HL-60 (cell line): ENCODE data around the gene NAA25.

Source experiments
- DNase-seq, 2 experiments: peaks; one replicate each; pipeline ENCODE4 v3.0.0-alpha.2; 2010 to 2020; ENCODE audit warnings: low read depth in 1 of 2, low spot score in 1 of 2
- H3K27ac ChIP-seq: fragments of 250-450 bp; sonication (Bioruptor Pico); replicated peaks from 2 replicates; pipeline ENCODE4 v1.5.1; 2020; ENCODE audit warnings: mild to moderate bottlenecking, moderate library complexity
- H3K27me3 ChIP-seq: fragments of 250-450 bp; sonication (Bioruptor Pico); 2 replicates; pipeline ENCODE4 v1.5.1; 2021; ENCODE audit warnings: mild to moderate bottlenecking, moderate library complexity; ENCODE audit not compliant: insufficient read depth, poor library complexity, severe bottlenecking
- H3K4me3 ChIP-seq: replicated peaks from 2 replicates; pipeline ENCODE4 v1.5.1; 2011; ENCODE audit warnings: mild to moderate bottlenecking, control low read depth, low read length; ENCODE audit not compliant: insufficient read depth
- CTCF ChIP-seq: IDR thresholded peaks from one replicate; pipeline ENCODE4 v1.5.1; 2011; ENCODE audit warnings: low read length, control low read depth, inconsistent platforms; ENCODE audit not compliant: insufficient read depth
- GABPA ChIP-seq: IDR thresholded peaks from 2 replicates; pipeline ENCODE4 v1.6.1; 2012; ENCODE audit warnings: low read depth
- POLR2AphosphoS5 ChIP-seq: IDR thresholded peaks from 2 replicates; pipeline ENCODE4 v1.6.1; 2012; ENCODE audit warnings: low read depth
- REST ChIP-seq: IDR thresholded peaks from 2 replicates; pipeline ENCODE4 v1.6.1; 2012; ENCODE audit warnings: low read depth; ENCODE audit not compliant: insufficient replicate concordance
- SPI1 ChIP-seq: IDR thresholded peaks from 2 replicates; pipeline ENCODE4 v1.6.1; 2012; ENCODE audit warnings: low read depth, mild to moderate bottlenecking, borderline replicate concordance
- microRNA-seq: library from miRNA; unstranded; fragments of <30 nt; microRNA quantifications from one replicate; pipeline ENCODE4, GENCODE V29; 2018

Gene NAA25

GRCh38 chr12:111978545-111978944 is 130.0 kb downstream of the NAA25 start:
- Histone ChIP-seq H3K4me3 (no peak overlapping the region), H3K27me3 (no peaks in the 10 kb centered on the region), H3K27ac (no peak overlapping the region)
- no peak for DNase-seq
- TF ChIP-seq SPI1 (peak; percentile 20; the same call in 1 of the 2 replicates), GABPA (no peak), POLR2AphosphoS5 (no peak), REST (no peak), CTCF (no peak)

- no peak for TF ChIP-seq POLR2AphosphoS5
- no peak for TF ChIP-seq REST
- no peak for TF ChIP-seq SPI1
Observed at GRCh38 chr12:111976860-111977259, 131.7 kb downstream of the NAA25 start.

More at GRCh38 chr12:111976860-111977259, 131.7 kb downstream of the NAA25 start:
- no peaks in the 10 kb centered on the region for H3K27me3 ChIP-seq
- no peak for DNase-seq
- no peak overlapping the region for H3K27ac ChIP-seq
- no peak overlapping the region for H3K4me3 ChIP-seq

Small RNA genes within 50 kb of the gene (microRNA-seq; reads per million reads assigned to microRNA genes)
- gene MIR3657: 51.0 reads per million, percentile 62 among the genes with 10 or more reads in this experiment
